ELR (cell line): ENCODE data around the gene TMEM208.

Experiments used
- DNase-seq: peaks from one replicate; pipeline ENCODE4 v3.0.0-alpha.2; 2015; ENCODE audit warnings: low read depth

The TMEM208 gene

DNA sequence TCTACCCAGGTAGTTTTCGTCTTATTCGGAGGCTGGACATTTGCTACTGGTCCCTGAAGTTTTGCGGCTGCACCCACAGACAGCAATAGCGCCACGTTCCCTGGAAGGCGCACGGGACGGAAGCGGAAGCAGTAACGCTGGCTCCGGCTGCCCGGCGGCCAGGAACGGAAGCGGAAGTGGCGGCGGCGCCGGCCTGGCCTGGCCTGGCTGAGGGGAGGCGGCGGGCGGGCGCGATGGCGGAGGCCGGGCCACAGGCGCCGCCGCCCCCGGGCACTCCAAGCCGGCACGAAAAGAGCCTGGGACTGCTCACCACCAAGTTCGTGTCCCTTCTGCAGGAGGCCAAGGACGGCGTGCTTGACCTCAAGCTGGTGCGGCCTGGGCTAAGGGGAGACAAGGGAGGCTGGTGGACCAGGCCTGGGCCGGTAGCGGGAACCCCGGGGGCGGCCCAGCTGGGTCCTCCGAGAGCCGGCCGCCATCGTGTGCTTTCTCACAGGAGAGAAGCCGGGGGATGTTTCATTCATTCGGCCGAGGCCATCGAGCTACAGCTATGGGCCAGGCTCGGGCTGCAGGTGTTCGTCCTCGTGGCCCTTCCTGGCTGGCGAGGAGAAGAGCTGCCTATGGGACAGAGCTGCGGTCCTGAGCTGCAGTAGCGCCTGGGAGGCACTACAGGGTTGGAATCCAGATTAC, 34.8 kb upstream of the TMEM208 start, which contains the start of gene E2F4:
E2F4 (plus strand) TSS at position 161 of the 687 bp plus-strand sequence; CDS start at position 234, 73 bp downstream.
- peak; percentile 96 for DNase-seq

DNA sequence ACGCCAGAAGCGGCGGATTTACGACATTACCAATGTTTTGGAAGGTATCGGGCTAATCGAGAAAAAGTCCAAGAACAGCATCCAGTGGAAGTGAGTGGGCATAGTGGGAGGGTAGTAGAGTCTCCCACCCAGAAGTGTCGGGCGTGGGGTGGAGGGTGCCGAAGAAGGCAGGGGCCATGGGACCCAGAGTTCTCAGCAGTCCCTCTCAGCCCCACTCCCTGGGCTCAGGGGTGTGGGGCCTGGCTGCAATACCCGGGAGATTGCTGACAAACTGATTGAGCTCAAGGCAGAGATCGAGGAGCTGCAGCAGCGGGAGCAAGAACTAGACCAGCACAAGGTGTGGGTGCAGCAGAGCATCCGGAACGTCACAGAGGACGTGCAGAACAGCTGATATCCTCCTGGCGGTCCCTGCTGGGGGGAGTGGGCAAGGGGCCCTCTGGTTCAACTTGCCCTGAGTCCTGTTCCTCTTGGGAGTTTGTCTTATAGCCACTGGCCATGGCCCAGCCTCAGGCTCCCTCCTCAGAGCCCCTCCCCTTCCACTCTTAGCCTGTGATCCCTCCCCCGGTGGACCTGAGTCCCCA, 34.1 kb upstream of the TMEM208 start:
- DNase-seq = no peak

DNA sequence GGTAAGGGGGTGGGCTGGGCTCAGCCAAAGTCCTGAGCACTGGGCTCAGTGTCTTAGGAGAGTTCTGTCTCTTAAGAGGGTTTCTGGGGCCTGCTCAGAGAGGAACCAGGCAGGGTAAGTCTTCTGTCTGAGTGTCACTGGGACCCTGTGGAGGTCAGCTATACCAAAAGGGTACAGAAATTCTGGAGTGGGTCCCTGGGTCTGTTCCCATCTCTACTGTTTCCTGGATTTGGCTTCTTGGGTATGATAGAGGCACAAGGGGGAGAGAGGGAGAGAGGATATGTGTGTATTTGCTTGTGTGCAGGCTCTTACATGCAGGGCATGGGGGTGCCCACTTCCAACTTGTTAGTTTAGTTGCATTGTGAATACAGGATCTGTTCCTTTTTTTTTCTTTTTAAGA, 33.4 kb upstream of the TMEM208 start:
- no peak for DNase-seq

DNA sequence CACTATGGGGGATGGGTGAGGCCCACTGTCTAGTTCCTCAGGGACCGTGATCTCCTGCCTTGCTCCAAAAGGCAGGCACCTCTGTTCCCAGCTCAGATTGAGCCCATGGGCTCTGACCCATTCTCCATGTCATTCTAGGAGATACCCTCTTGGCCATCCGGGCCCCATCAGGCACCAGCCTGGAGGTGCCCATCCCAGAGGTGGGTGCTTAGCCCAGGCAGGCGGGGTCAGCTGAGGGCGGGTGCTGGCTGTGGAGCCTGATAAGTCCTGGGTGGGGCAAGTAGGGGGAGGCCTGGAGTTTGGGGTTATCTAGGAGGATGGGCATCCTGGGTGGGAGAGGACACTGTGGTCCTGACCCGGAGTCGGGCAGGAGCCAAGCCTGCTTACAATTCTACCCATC, 32.7 kb upstream of the TMEM208 start:
- no peak for DNase-seq

DNA sequence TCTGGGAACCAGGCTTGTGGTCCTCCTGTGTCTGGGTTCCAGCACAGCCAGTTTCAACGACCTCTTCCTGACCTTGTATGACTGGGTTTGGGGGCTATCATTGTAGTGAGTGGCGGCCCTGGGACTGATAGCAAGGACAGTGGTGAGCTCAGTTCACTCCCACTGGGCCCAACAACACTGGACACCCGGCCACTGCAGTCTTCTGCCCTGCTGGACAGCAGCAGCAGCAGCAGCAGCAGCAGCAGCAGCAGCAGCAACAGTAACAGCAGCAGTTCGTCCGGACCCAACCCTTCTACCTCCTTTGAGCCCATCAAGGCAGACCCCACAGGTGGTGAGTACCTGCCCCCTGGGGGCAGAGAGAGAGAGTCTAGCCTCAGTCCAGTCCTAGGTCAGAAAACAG, 31.3 kb upstream of the TMEM208 start:
- DNase-seq = no peak

DNA sequence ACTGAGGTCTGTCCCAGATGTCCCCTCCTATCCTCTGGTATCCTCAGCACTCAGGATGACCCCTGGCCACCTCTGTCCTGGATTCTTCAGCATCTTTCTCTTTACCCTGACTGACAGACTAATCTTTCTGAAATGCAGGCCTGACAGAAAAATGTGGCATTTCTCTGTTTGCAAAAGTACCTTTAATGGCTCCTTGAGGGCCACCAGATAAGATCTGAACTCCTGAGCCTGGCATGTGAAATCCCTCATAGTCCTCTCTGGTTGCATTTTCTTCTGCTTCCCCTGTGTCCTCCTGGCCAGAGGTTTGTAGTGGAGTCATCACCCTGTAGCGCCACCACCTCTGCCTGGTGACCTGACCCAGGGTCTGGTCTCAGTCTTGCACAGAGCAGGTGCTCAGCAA, 30.0 kb upstream of the TMEM208 start:
- no peak for DNase-seq

DNA sequence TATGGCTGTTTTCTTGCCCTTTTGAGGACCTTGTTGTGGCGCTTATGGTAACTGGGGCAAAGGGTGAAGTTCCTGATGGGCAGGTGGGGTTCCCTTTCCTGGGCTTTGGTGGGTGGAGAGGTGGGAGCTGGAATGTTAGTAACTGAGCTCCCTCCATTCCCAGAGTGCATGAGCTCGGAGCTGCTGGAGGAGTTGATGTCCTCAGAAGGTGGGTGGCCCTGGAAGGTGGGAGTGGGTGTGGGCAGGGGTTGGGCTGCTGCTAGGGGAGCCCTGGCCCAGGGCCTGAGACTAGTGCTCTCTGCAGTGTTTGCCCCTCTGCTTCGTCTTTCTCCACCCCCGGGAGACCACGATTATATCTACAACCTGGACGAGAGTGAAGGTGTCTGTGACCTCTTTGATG, 29.2 kb upstream of the TMEM208 start:
- DNase-seq = no peak

DNA sequence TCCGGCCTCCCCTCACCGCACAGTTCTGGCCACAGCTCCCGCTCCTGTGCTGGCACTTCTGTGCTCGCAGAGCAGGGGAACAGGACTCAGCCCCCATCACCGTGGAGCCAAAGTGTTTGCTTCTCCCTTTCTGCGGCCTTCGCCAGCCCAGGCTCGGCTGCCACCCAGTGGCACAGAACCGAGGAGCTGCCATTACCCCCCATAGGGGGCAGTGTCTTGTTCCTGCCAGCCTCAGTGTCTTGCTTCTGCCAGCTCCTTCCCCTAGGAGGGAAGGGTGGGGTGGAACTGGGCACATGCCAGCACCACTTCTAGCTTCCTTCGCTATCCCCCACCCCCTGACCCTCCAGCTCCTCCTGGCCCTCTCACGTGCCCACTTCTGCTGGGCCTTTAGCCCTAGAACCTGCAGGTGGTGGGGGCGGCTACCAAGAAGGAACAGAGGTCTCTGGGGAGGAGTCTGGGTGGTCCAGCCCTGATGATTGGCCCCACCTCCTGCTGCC, 28.6 kb upstream of the TMEM208 start:
- peak; percentile 46 for DNase-seq

DNA sequence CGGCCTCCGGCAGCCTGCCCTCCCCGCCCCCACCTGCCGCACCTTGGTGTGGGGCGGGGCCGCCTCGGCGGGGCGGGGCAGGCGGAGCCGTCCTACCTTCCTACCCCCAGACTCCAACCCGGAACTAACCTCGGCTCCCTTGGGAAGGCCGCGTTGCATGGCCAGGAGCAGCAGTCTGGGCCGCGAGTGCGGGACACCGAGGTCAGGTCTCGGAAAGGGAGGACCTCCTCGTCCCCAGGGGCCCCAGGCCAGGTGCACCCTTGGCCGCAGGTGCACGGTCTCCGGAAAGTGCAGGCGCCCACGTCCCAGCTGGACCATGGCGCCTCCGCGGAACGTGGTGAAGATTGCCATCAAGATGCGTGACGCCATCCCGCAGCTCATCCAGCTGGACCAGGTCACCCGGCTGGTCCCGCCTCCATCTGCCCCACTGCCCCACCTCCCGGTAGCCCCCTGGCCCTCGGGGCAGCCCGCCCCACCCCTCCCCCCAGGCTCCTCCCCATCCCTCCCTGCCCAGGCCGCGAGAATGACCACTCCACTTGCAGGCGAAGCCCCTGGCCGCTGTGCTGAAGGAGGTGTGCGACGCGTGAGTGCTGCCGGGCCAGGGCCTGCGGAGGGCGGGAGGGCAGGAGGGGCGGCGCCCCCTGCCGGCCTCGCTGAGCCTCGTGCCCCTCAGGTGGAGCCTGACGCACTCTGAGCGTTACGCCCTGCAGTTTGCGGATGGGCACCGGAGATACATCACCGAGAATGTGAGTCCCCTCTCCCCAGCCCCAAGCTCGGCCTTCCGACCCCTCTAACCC, 27.7 kb upstream of the TMEM208 start, which contains the start of gene ELMO3:
ELMO3 (plus strand) TSS at position 121 of the 797 bp plus-strand sequence; CDS start at position 317, 196 bp downstream.
- no peak for DNase-seq

DNA sequence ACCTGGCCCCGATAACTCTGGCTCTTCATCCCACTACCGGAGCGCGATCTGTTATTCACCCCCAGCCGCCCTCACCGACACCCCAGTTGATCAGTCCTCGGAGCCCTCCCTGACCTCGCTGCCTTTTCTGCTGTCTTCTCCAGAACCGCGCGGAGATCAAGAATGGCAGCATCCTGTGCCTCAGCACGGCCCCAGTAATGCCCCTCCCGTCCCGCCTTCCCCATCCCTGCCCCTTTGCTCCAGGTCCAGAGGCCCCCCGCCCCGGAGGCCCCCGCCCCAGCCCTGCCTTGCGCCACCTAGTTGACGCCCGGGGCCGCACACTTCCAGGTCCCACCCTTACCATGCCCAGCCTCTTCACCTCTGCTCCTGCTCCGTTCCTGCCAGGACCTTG, 27.1 kb upstream of the TMEM208 start:
- DNase-seq = no peak

DNA sequence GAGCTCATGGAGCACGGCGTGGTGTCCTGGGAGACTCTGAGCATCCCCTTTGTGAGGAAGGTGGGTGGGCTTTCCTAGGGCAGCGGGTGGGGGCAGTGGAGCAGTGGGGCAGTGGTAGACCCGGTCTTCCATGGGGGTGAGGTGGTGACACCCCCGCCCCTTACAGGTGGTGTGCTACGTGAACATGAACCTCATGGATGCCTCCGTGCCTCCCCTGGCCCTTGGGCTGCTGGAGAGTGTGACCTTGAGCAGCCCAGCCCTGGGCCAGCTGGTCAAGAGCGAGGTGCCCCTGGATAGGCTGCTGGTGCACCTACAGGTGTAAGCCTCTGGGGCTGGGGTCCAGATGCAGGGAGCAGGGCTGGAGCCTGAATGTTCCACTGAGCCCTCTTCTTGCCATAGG, 26.4 kb upstream of the TMEM208 start:
- no peak for DNase-seq

DNA sequence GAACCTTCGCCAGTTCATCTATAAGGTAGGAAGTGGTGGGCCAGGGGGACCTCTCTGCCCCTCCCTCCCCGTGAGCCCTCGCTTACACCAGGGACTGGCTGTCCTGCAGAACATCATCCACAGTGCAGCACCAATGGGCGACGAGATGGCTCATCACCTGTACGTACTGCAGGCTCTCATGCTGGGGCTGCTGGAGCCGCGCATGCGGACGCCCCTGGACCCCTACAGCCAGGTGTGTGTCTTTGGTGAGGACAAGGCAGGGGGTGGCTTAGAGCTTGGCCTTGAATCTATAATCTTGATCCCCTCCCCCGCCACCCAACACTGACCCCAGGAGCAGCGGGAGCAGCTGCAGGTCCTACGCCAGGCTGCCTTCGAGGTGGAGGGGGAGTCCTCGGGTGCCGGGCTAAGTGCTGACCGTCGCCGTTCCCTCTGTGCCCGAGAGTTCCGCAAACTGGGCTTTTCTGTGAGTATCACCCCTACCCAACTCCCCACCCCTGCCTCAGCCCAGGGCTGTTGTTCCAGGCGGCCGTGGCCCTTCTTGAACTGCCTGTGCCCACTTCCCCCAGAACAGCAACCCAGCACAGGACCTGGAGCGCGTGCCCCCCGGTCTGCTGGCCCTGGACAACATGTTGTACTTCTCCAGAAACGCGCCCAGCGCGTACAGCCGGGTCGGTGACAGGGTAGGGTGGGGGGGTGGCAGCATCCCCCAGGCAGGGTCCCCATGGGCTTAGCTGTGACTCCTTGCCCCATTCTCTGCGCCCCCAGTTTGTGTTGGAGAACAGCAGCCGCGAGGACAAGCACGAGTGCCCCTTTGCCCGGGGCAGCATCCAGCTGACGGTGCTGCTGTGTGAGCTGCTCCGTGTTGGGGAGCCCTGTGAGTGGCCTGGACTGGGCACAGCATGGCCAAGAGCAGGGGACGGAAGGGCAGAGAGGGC, 25.3 kb upstream of the TMEM208 start:
- DNase-seq = no peak

DNA sequence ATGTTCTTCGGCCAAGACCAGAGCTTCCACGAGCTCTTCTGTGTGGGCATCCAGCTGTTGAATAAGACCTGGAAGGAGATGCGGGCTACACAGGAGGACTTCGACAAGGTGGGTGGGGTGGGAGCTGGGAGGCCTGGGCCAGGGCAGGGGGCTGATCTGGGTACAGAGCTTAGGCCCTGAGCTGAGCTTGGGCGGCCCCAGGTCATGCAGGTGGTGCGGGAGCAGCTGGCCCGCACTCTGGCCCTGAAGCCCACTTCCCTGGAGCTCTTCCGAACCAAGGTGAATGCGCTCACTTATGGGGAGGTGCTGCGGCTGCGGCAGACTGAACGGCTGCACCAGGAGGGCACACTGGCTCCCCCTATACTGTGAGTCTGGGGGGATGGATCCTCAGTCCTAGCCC, 24.5 kb upstream of the TMEM208 start:
- DNase-seq = no peak

DNA sequence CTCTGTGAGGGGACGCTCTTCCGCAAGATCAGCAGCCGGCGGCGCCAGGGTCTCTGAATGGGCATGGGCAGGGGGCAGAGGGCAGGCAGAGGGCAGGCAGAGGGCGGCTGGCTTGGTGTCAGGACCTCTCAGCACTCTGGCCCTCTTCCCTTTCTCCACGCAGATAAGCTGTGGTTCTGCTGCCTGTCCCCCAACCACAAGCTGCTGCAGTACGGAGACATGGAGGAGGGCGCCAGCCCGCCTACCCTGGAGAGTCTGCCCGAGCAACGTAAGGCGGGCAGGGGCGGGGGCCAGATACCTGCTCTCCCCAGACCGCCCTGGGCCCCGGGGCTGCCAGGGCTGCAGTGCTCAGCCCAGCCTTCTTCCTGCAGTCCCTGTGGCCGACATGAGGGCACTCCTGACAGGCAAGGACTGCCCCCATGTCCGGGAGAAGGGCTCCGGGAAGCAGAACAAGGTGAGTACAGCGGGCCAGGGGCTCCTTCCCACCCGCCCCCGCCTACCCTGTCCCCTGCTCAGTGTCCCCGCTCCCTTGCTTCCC, 23.9 kb upstream of the TMEM208 start:
- DNase-seq = no peak

DNA sequence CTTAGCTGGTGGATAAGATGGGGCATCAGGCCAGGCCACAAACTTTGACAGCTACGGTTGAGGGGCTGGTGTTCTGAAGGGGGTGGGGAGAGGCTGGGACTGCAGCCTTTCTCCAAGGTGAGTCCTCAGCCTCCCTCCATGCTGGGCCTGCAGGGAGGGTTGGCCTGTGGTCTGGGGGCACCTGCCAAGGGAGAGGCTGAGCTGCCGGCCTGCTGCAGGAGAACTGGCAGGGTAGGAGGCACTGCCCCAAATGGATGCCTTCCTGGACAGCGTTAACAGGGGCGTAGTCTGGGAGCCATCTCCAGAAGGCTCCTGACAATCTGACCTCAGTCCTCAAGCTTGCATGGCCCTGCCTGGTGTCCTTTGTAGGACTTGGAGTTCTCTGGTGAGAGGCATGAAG, 22.9 kb upstream of the TMEM208 start:
- DNase-seq = no peak

DNA sequence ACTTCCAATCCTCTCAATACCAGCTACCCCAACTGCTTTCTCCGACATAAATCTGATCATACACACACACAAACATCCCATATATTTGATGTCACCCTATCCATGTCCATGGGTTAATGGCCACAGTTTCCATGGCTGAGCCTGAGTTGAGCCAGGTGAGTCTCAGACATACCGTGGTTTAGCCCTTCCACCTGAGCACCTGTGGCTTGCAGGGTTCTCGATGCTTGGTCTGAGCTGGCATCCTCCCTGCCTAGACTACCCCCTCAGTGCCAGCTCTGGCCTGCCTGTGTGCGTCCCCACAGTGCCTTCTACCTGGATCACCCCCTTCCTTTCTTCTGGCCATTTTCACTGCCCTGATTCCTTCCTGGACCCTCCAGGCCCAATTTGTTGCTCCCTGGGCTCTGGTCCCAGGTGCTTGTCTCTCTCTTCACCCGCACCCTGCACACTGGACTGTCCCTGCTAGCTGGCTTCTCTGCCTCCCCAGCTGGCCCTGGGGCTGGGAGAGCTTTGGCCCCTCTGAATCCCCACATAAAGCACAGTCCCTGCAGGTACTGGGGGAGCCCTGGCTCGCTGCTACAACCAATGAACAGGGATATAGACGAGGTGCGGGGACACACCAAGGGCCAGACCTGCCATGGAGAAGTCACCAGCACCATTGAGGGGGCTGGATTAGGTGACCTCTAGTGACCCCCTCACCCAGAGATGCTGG, 20.6 kb upstream of the TMEM208 start:
- no peak for DNase-seq

DNA sequence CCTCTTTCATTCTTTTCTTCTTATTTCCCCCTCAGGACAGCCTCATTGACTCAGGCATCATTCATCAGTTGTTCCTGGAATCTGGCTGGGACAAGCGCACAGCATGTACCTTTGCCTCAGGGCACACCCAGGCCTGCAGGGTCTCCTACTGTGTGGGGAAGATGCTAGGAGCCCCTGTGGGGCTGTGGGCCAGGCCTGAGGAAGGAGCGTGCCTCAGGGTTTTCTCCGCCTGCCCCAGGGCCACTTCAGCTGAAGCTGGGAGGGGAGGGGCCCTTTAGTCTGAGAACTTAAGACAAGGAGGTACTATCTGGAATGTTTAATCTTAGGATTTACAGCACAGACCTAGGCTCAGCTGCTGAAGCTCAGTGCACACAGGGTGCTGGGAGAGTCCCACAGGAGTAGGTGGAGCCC, 20.1 kb upstream of the TMEM208 start:
- peak; percentile 85 for DNase-seq

DNA sequence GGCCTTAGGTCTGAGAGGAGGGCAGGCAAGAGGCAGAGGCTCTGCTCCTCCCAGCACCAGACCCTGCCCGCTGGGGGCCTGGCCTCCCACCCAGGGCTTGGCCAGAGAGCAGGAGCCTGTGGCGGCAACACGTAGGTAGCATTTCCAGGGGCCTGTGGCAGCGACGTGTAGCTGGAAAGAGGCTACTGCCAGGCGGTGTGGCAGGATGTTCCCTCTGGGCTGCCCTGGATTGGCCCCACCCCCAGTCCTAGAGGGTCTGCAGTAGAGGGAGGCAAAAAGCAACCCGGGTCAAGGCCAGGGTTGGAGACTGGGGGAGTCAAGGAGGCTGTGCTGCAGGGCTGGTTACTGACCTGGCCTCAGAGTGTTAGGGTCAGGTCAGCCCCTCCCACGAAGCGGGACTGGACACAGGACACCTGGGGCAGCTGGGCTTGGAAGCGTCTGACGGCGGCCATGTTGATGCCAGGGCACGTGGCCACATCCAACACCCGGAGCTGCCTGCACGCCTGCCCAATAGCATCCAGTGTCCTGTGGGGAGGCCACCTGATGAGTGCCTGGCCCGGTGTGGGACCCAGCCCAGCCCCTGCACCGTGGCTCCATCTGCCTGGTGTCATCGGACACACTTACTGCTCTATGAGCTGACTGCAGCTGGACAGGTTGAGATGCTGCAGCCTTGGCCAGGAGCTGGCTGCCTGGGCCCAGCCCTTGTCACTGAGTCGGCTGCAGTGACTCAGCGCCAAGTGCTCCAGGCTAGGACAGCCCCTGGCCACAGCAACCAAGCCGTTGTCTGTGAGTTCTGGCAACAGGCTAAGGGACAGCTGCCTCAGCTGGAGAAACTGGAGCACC, 19.5 kb upstream of the TMEM208 start:
- DNase-seq = peak; percentile 84

DNA sequence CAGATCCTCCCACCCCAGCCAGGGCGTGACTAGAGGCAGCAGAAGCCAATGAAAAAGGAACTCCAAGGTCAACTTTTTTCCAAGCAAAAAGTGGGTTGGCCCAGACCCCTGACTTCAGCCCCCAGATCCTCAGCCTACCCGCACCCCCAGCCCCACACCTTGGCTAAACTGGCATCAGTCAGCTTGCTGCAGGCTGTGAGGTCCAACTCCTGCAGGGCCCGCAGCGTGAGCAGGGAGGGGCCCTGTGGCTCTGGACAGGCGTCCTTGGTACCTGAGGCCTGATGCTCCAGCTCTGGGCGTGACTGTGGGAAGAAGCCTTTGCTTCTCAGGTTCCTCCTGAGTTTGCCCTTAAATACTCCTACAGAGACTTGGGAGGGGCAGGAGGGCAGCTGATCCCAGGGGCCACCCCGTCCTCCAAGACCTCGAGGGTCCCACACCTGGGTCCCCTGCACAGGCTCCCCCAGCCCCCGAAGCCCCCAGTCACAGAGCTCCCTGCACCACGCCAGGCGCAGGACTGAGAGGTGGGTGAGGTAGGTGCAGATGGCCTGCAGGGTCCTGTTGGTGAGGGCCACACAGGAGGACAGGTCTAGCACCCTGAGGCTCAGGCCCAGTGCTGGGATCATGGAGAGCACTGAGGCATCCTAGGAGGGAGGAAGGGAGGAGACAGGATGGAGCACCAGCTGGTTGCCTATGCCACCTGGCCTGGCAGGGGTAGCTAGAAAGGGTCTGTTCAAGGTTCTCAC, 18.6 kb upstream of the TMEM208 start:
- no peak for DNase-seq
